Measurements from ENCODE around the gene ZNF626. TPM values are rescaled to one million over a fixed set of nuclear protein-coding genes. Genes with fewer than 3 reads are reported as not detected.
A peak's percentile ranks its signal among the peaks of the same experiment; 100 is the strongest.
"Not testable (repeated sequence)": the region's sequence is repeated elsewhere in the genome, so short reads cannot be mapped to it uniquely, and the experiment has no call there.

ZNF626 gene
- total and polyA plus RNA-seq, 2 of the 4 experiments (the other 2 are of a cell fraction): 1.6 to 3.2 TPM

- Histone ChIP-seq H4K20me1 (ENCODE audit: insufficient read depth, low read length) (no peaks in the 10 kb centered on the region), H3K4me2 (ENCODE audit: low read depth, low read length) (peak overlapping the region; percentile 52), H3K14ac (replicated peaks; ENCODE audit: low read depth, low read length) (no peak overlapping the region), H4K5ac (ENCODE audit: low read depth, low read length) (peak overlapping the region; percentile 76; the same call in 1 of the 2 replicates), H2AK9ac (replicated peaks; ENCODE audit: low read depth, low read length, poor library complexity) (no peak overlapping the region), H4K8ac (ENCODE audit: low read depth in 2 of 2, low read length in 2 of 2) (peak overlapping the region in 1 of 2 experiments; percentile 10; a peak in 1 of 4 replicates), H3K18ac (ENCODE audit: low read depth, low read length) (no peak overlapping the region; the same call in 1 of the 2 replicates), H3K4me3 (ENCODE audit: insufficient read depth, low read depth, low read length) (no peak overlapping the region), H4K91ac (ENCODE audit: insufficient read depth, low read depth, low read length) (no peak overlapping the region), H3K56ac (ENCODE audit: extremely low read depth, insufficient read depth, low read length) (no peak overlapping the region), H2BK5ac (ENCODE audit: low read depth, low read length, poor library complexity, severe bottlenecking) (no peak overlapping the region), H3K23ac (ENCODE audit: low read depth, low read length) (no peak overlapping the region), H2BK15ac (ENCODE audit: low read depth, low read length) (no peak overlapping the region), H3K9me1 (ENCODE audit: insufficient read depth, low read length) (no peaks in the 10 kb centered on the region), H3K9ac (ENCODE audit: low read depth, low read length) (no peak overlapping the region), H3K4ac (ENCODE audit: low read depth, low read length) (no peak overlapping the region), H2AFZ (replicated peaks; ENCODE audit: low read length, poor library complexity) (peak overlapping the region; percentile 32), H3K27me3 (ENCODE audit: control insufficient read depth, insufficient read depth, low read length) (no peaks in the 10 kb centered on the region), H2BK120ac (ENCODE audit: low read depth, low read length) (no peak overlapping the region), H2AK5ac (ENCODE audit: low read depth, low read length) (no peak overlapping the region), H3K27ac (ENCODE audit: insufficient read depth, low read length) (no peak overlapping the region), H3K4me1 (ENCODE audit: control insufficient read depth, insufficient read depth, low read length) (no peaks in the 10 kb centered on the region), H3K9me3 (ENCODE audit: control insufficient read depth, insufficient read depth, low read length) (peaks cover 22% of the 10 kb centered on the region), H3K79me1 (ENCODE audit: low read depth in 1 of 2, low read length in 2 of 2) (no peaks in the 10 kb centered on the region), H3K36me3 (ENCODE audit: control insufficient read depth, insufficient read depth, low read length) (0 out of 2 replicates have a peak, but pooled peaks cover under 1% of the 10 kb centered on the region), H2BK20ac (ENCODE audit: low read depth, low read length) (no peak overlapping the region)
- intact Hi-C loops (cut with micrococcal nuclease): no loop called here
- in situ Hi-C loops (cut with MboI; ENCODE audit: low sequenced_read_pairs): no loop called here
- dilution Hi-C loops (cut with HindIII; ENCODE audit: low sequenced_read_pairs, unreplicated experiment): no loop called here
- WGBS, 2 experiments (ENCODE audit: extremely low coverage in 2 of 2, insufficient read length in 1 of 2): 34% methylated on average over 10 of the region's 22 CpGs; no CpG with 5 or more reads in 1 of the 2 experiments
- no peak for DNase-seq
- CTCF ChIA-PET: no interaction called here
- TF ChIP-seq MAFK (IDR thresholded peaks at IDR 0.05; ENCODE audit: low read depth, low read length): no peak
- TF ChIP-seq SMC3 (IDR thresholded peaks at IDR 0.05; ENCODE audit: low read depth, low read length): no peak
- peak; percentile 25; the same call in 1 of the 2 replicates for ATAC-seq (ENCODE audit: low read depth)
- no TSS peak for BruUV-seq (replicated peaks)
- POLR2A ChIA-PET (ENCODE audit: unreplicated experiment): no interaction called here
Measured at GRCh38 chr19:20664901-20665781, 3.8 kb upstream of the ZNF626 start.

GRCh38 chr19:20664475-20664874, 3.1 kb upstream of the ZNF626 start:
- H3K4ac ChIP-seq (ENCODE audit: low read depth, low read length); ATAC-seq (ENCODE audit: low read depth); H3K4me2 ChIP-seq (ENCODE audit: low read depth, low read length); H3K14ac ChIP-seq (replicated peaks; ENCODE audit: low read depth, low read length); H3K56ac ChIP-seq (ENCODE audit: extremely low read depth, insufficient read depth, low read length); H2AFZ ChIP-seq (replicated peaks; ENCODE audit: low read length, poor library complexity); H3K27me3 ChIP-seq (ENCODE audit: control insufficient read depth, insufficient read depth, low read length); H2BK120ac ChIP-seq (ENCODE audit: low read depth, low read length); H3K79me1 ChIP-seq (ENCODE audit: low read depth in 1 of 2, low read length in 2 of 2); H3K4me3 ChIP-seq (ENCODE audit: insufficient read depth, low read depth, low read length); POLR2A ChIA-PET (ENCODE audit: unreplicated experiment); H4K20me1 ChIP-seq (ENCODE audit: insufficient read depth, low read length); CTCF ChIA-PET; H3K27ac ChIP-seq (ENCODE audit: insufficient read depth, low read length); DNase-seq; H3K36me3 ChIP-seq (ENCODE audit: control insufficient read depth, insufficient read depth, low read length); in situ Hi-C loops (cut with MboI; ENCODE audit: low sequenced_read_pairs); H3K23ac ChIP-seq (ENCODE audit: low read depth, low read length); dilution Hi-C loops (cut with HindIII; ENCODE audit: low sequenced_read_pairs, unreplicated experiment); H3K18ac ChIP-seq (ENCODE audit: low read depth, low read length); H3K9me1 ChIP-seq (ENCODE audit: insufficient read depth, low read length); intact Hi-C loops (cut with micrococcal nuclease); H2BK15ac ChIP-seq (ENCODE audit: low read depth, low read length); H4K8ac ChIP-seq (ENCODE audit: low read depth in 2 of 2, low read length in 2 of 2); H2AK5ac ChIP-seq (ENCODE audit: low read depth, low read length); H2AK9ac ChIP-seq (replicated peaks; ENCODE audit: low read depth, low read length, poor library complexity); H3K9ac ChIP-seq (ENCODE audit: low read depth, low read length); H4K5ac ChIP-seq (ENCODE audit: low read depth, low read length); H3K4me1 ChIP-seq (ENCODE audit: control insufficient read depth, insufficient read depth, low read length); H2BK5ac ChIP-seq (ENCODE audit: low read depth, low read length, poor library complexity, severe bottlenecking); H4K91ac ChIP-seq (ENCODE audit: insufficient read depth, low read depth, low read length); H2BK20ac ChIP-seq (ENCODE audit: low read depth, low read length); BruUV-seq (replicated peaks): not testable (repeated sequence)
- peaks cover 26% of the 10 kb centered on the region for H3K9me3 ChIP-seq (ENCODE audit: control insufficient read depth, insufficient read depth, low read length)
- WGBS, 2 experiments (ENCODE audit: extremely low coverage in 2 of 2, insufficient read length in 1 of 2): no CpG with 5 or more reads among the region's 10 CpGs
